Measurements from ENCODE around the gene OR8B4. TPM values are rescaled to one million over a fixed set of nuclear protein-coding genes. Genes with fewer than 3 reads are reported as not detected.

Gene OR8B4
- total and polyA plus RNA-seq, 10 of the 15 experiments (the other 5 are each of a cell fraction or from before 2014, with no cell fraction given), result not detected

GRCh38 chr11:124441519-124441918 is 16.8 kb upstream of the OR8B4 start:
- Histone ChIP-seq H2AFZ (ENCODE audit: control insufficient read depth, low read depth, low read length) (no peak overlapping the region), H3K9ac (ENCODE audit: control insufficient read depth, insufficient read depth, low read length) (no peak overlapping the region), H4K20me1 (ENCODE audit: control insufficient read depth, insufficient read depth) (no peaks in the 10 kb centered on the region), H3K27ac (ENCODE audit: control insufficient read depth, insufficient read depth) (no peak overlapping the region), H3K4me3 (no peak overlapping the region), H3K36me3 (ENCODE audit: control insufficient read depth in 2 of 2, insufficient read depth in 2 of 2, low read length in 1 of 2) (no peaks in the 10 kb centered on the region), H3K4me1 (ENCODE audit: control insufficient read depth, insufficient read depth, low read length) (no peaks in the 10 kb centered on the region), H3K4me2 (ENCODE audit: control insufficient read depth, insufficient read depth) (no peak overlapping the region), H3K79me2 (ENCODE audit: control insufficient read depth, insufficient read depth, low read length) (no peaks in the 10 kb centered on the region), H3K9me3 (replicated peaks; ENCODE audit: control insufficient read depth, insufficient read depth, low read length) (no peaks in the 10 kb centered on the region), H3K27me3 (replicated peaks in 1 of 2; ENCODE audit: control insufficient read depth in 2 of 2, insufficient read depth in 2 of 2, low read length in 1 of 2) (no peaks in the 10 kb centered on the region; a peak in 3 of 4 replicates)
- BruUV-seq (replicated peaks), result no TSS peak
- POLR2A ChIA-PET, result no interaction called here
- WGBS (ENCODE audit: insufficient coverage, insufficient replicate concordance, low lambda C conversion rate, missing lambda C conversion rate), result 26% methylated on average over 7 of the region's 7 CpGs
- in situ Hi-C loops (cut with MboI) (no loop called here), intact Hi-C loops (cut with micrococcal nuclease; ENCODE audit: unreplicated experiment) (no loop called here)
- no peak for DNase-seq (ENCODE audit: low read depth, low spot score)
- FAIRE-seq, result no peak
- ATAC-seq, result no peak
- RAD21 ChIA-PET (ENCODE audit: unreplicated experiment), result no interaction called here
- SMC1A ChIA-PET (ENCODE audit: uncharacterized antibody, unreplicated experiment), result no interaction called here
- CTCF ChIA-PET, result no interaction called here
- TF ChIP-seq POLR2AphosphoS5 (IDR thresholded peaks at IDR 0.05; ENCODE audit: low read length), result no peak
- TF ChIP-seq TCF3 (IDR thresholded peaks at IDR 0.05; ENCODE audit: borderline replicate concordance, insufficient read depth, low read depth, low read length), result no peak
- TF ChIP-seq PAX8 (IDR thresholded peaks at IDR 0.05), result no peak
- TF ChIP-seq E2F8 (IDR thresholded peaks at IDR 0.05; ENCODE audit: low read depth, partially characterized antibody), result no peak
- TF ChIP-seq E2F4 (IDR thresholded peaks at IDR 0.05; ENCODE audit: low read depth, low read length), result no peak
- no peak for TF ChIP-seq MYB (IDR thresholded peaks at IDR 0.05; ENCODE audit: borderline replicate concordance, low read depth, low read length)
- TF ChIP-seq TARDBP (IDR thresholded peaks at IDR 0.05; ENCODE audit: borderline replicate concordance), result no peak
- no peak for TF ChIP-seq RAD21 (IDR thresholded peaks at IDR 0.05; ENCODE audit: insufficient read depth, low read depth, low read length)
- TF ChIP-seq ZBTB33 (IDR thresholded peaks at IDR 0.05), result no peak
- no peak for TF ChIP-seq KAT2A (conservative IDR thresholded peaks at IDR 0.05; ENCODE audit: control insufficient read depth, low read depth, low read length)
- no peak for TF ChIP-seq REST (IDR thresholded peaks at IDR 0.05; ENCODE audit: low read depth, low read length)
- no peak for TF ChIP-seq GABPA (IDR thresholded peaks at IDR 0.05; ENCODE audit: low read depth)
- no peak for TF ChIP-seq NBN (IDR thresholded peaks at IDR 0.05)
- no peak for TF ChIP-seq NFXL1 (IDR thresholded peaks at IDR 0.05; ENCODE audit: borderline replicate concordance)
- TF ChIP-seq TBL1XR1 (IDR thresholded peaks at IDR 0.05; ENCODE audit: low read depth, low read length), result no peak
- TF ChIP-seq ATF3 (IDR thresholded peaks at IDR 0.05; ENCODE audit: borderline replicate concordance, extremely low read depth, low read depth, low read length), result no peak
- no peak for TF ChIP-seq ZNF622 (IDR thresholded peaks at IDR 0.05)
